Spinal cord (tissue), 10 donors: ENCODE data around the gene PDIK1L. TPM values are rescaled to one million over a fixed set of nuclear protein-coding genes. Genes with fewer than 3 reads are reported as not detected.

Source experiments
- DNase-seq, 6 donors: peaks; one replicate each; pipeline versions ENCODE4 v3.0.0 to v3.0.0-alpha.2; 2013 to 2015; ENCODE audit warnings: low spot score in 6 of 6, low read depth in 4 of 6
- H3K27ac ChIP-seq: one replicate; pipeline ENCODE4 v1.5.1; 2013; ENCODE audit warnings: low read depth, low read length, control low read depth
- H3K27me3 ChIP-seq: one replicate; pipeline ENCODE4 v1.6.1; 2013; ENCODE audit warnings: low read length; ENCODE audit not compliant: control insufficient read depth, insufficient read depth
- H3K36me3 ChIP-seq: one replicate; pipeline ENCODE4 v1.6.1; 2013; ENCODE audit warnings: low read length; ENCODE audit not compliant: control insufficient read depth, insufficient read depth
- H3K4me1 ChIP-seq: one replicate; pipeline ENCODE4 v1.6.1; 2013; ENCODE audit warnings: low read length; ENCODE audit not compliant: control insufficient read depth, insufficient read depth
- H3K4me3 ChIP-seq: one replicate; pipeline ENCODE4 v1.5.1; 2013; ENCODE audit warnings: low read depth, low read length, control low read depth
- H3K9me3 ChIP-seq: one replicate; pipeline ENCODE4 v1.6.1; 2013; ENCODE audit warnings: low read length; ENCODE audit not compliant: control insufficient read depth, insufficient read depth
- WGBS: methylation state at CpG from one replicate; pipeline ENCODE4 v1.1.5; 2013; ENCODE audit warnings: missing lambda C conversion rate; ENCODE audit not compliant: insufficient coverage; 5-methylcytosine and 5-hydroxymethylcytosine counted together
- polyA plus RNA-seq, 2 donors: library from polyadenylated mRNA; unstranded; fragments of 120-200 nt; gene quantifications; one replicate each; pipeline ENCODE4 v1.2.1, GENCODE V29; 2013; ENCODE audit not compliant: insufficient read length in 2 of 2
- total RNA-seq, 2 donors: library from RNA; depleted of rRNA in 1 of 2; stranded (reverse); fragments of 120-200 nt in 1 of 2; fragments of >200 nt in 1 of 2; gene quantifications; one replicate each; pipeline versions ENCODE4 v1.2.3 to v1.2.4, GENCODE V29; 2013 to 2014
- donor health status: healthy.

Gene PDIK1L
- total and polyA plus RNA-seq, 4 donors, result 15.1 to 28.8 (median 23.2) TPM

DNA sequence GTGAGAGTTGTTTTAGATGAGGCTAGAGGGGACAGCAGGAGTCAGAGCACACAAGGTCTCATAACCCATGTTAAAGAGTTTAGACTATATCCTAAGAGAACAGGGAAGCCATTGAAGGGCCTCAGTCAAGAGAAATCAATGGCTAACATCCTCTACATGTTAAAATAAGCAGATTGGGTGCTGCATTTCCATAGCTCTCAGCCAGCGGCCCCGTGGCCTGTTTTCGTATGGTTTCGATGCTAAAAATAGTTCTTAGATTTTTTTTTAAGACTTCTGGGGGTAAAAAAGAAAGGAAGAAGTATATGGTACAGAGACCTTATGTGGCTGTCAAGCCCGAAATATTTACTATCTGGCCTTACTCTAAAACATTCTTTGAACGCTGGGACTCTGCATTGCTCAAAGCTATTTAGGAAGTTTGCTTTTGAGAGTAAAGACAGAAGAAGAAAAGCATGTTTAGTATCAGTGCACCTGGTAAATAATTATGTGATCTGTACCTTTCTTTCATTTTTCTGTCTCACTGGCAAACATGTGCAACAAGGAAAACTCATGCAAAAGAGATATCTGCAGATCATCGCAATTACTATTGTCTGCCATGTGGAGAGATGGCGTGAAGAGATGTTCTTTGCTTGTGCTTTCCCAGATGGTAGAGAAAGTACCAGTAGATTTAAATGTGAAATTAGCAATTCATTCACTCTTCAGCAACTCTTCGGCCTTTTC lies 8.4 kb downstream of the PDIK1L start:
- WGBS, result no CpG with 5 or more reads among the region's 9 CpGs
- Histone ChIP-seq H3K27me3 (no peaks in the 10 kb centered on the region), H3K27ac (no peak overlapping the region), H3K36me3 (peaks cover 37% of the 10 kb centered on the region), H3K9me3 (no peaks in the 10 kb centered on the region), H3K4me3 (no peak overlapping the region), H3K4me1 (no peaks in the 10 kb centered on the region)
- no peak for DNase-seq

DNA sequence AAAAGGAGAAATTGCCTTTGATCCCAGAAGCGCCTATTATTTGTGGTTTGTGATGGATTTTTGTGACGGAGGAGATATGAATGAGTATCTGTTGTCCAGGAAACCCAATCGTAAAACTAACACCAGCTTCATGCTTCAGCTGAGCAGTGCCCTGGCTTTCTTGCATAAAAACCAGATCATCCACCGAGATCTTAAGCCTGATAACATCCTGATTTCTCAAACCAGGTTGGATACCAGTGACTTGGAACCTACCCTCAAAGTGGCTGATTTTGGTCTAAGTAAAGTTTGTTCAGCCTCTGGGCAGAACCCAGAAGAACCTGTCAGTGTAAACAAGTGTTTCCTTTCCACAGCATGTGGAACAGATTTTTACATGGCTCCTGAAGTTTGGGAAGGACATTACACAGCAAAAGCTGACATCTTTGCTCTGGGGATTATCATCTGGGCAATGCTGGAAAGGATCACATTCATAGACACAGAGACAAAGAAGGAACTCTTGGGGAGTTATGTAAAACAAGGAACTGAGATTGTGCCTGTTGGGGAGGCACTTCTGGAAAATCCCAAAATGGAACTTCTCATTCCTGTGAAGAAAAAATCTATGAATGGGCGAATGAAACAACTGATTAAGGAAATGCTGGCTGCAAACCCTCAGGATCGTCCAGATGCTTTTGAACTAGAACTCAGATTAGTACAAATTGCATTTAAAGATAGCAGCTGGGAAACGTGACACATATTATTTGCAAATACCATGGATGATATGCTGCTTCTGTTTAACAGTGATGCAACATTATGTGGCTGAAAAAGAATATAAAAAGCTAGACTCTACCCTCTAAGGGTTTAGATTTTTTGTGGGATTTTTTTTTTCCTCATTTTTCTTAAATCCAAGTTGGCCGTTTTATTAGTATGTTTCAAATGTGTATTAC lies 10.5 kb downstream of the PDIK1L start:
- no peak overlapping the region for H3K27ac ChIP-seq

DNA sequence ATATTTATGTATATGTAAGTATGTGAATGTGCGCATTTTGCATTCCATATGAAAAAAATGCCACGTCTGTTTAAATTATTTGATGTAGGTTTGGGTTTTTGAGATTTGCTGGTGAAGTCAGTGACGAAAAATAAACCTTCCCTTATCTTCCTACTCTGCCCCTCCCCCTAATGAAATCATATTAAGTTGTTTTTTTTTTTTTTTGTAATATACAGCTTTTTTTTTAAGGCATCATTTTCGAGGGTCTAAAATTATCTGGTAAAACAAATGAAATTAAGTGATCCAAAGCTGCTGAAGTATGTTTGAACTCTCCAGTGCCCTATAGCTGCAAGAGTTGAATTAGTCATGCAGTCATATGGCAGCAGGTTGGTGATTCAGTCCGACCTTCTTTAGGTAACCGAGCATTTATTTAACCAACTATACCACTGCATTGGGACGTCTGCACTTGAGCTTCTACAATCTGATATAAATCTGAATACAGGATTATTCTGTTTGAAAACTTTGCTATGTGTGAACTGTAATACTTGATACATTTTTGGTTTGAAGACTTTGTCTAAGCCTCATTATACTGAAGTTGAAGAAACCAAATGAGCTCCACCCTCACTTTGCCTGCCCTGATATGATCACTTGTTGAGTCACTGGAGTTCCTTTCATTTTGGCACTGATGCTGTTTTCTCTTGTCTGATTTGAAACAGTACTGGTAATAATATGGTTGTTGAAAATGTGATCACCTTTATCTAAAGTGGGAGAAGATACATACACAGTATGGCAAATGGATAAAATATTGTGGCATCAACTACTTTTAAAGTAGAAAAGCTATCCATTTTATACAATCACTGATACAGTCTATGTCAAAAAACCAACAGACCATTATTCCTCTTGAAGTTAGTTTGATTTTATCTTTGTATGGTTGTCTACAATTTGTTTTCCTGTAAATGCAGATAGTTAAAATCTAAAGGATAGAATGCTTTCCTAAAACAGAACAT lies 11.7 kb downstream of the PDIK1L start:
- Histone ChIP-seq H3K36me3 (peaks cover 13% of the 10 kb centered on the region), H3K4me1 (no peaks in the 10 kb centered on the region), H3K27me3 (no peaks in the 10 kb centered on the region), H3K9me3 (no peaks in the 10 kb centered on the region), H3K4me3 (no peak overlapping the region), H3K27ac (no peak overlapping the region)
- WGBS, result no CpG with 5 or more reads among the region's 7 CpGs
- no peak for DNase-seq

More for the DNA sequence above, 10.5 kb downstream of the PDIK1L start:
- Histone ChIP-seq H3K4me3 (no peak overlapping the region), H3K9me3 (no peaks in the 10 kb centered on the region), H3K36me3 (peaks cover 22% of the 10 kb centered on the region), H3K27me3 (no peaks in the 10 kb centered on the region), H3K4me1 (no peaks in the 10 kb centered on the region)
- DNase-seq, result no peak
- WGBS, result 100% methylated on average over 1 of the region's 8 CpGs

DNA sequence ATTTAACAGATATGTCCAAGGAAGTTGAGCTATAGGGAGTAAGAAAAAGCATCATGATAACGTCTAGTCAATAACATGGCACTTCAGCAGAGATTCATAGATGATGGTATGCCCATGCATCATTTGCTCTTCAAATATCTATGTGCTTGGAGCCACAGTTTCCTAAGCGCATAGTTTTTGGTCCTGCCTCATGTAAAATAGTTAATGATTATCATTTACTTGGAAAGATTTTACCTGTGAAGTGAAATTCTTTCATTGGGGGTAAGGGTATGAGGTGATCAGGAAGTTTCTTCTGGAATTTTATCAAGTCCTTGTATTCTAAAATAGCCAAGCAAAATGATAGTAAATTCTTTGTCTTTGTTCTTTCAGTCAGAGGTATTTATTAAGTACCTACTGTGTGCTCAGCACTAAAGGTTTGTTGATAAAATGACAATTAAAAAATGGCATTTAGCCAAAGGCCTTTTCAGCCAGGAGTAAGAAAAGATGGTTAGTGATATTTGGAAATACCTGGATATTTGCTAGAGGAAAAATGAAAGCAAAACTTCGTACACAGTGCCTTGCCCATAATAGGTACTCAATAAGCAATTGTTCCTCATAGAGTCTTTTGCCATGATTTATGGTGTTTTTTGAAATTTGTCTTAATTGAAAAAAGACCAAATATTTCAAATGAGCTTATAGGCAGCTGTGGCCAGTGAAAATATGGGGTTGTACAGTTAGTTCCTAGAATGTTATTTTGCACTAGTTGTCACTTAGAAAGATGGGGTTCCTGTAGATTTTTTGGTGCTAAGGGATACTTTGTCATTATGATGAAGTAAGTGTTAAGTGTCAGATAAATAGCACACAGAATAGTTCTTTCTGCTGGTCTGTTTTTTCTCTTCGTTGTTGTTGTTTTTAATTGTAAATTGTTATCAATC lies 13.1 kb downstream of the PDIK1L start:
- Histone ChIP-seq H3K9me3 (no peaks in the 10 kb centered on the region), H3K4me1 (no peaks in the 10 kb centered on the region), H3K27me3 (no peaks in the 10 kb centered on the region), H3K36me3 (peaks cover 4% of the 10 kb centered on the region), H3K27ac (no peak overlapping the region), H3K4me3 (no peak overlapping the region)
- WGBS, result no CpG with 5 or more reads among the region's 4 CpGs
- DNase-seq, result no peak

DNA sequence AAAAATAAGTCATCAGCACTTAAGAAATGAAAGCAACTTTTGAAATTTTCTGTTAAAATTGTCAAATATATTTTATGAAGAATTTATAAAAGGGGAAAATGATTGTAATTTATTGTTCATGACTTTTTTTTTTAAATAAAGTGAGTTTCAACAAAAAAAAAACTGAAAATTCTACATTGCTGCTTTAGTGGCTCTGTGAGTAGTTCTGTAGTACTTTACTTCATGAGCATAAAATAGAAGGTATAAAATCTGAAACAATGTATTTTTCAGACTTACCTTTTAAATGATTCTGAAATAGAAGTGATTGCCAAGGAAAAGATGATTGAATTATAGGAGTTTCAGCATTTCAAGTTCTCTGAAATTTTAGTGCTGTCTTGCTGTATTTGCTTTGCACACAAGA lies 13.8 kb downstream of the PDIK1L start:
- H3K4me3 ChIP-seq, result no peak overlapping the region
- H3K27me3 ChIP-seq, result no peaks in the 10 kb centered on the region
- H3K27ac ChIP-seq, result no peak overlapping the region
- no peak for DNase-seq
- no peaks in the 10 kb centered on the region for H3K4me1 ChIP-seq
- H3K36me3 ChIP-seq, result peaks cover 2% of the 10 kb centered on the region
- H3K9me3 ChIP-seq, result no peaks in the 10 kb centered on the region

DNA sequence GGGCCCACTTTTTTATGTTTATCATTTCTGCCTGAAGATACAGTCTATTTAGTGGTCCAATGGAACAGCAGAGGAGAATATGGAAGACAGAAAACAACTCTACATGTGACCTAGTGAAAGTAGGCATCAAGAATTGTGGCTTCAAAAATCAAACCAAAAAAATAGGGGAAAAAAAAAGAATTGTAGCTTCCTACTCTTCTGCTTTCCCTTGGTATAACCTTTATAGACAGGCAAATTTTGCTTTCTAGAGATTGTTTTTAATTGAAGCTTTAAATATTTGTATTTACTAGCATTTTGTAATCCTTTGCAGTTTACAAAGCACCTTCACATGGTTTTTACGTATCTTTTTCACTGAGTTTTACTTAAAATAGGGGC lies 14.3 kb downstream of the PDIK1L start:
- Histone ChIP-seq H3K27ac (no peak overlapping the region), H3K36me3 (no peaks in the 10 kb centered on the region), H3K9me3 (no peaks in the 10 kb centered on the region), H3K4me1 (no peaks in the 10 kb centered on the region), H3K4me3 (no peak overlapping the region), H3K27me3 (no peaks in the 10 kb centered on the region)
- no peak for DNase-seq
- WGBS, result no CpG with 5 or more reads among the region's 1 CpG

DNA sequence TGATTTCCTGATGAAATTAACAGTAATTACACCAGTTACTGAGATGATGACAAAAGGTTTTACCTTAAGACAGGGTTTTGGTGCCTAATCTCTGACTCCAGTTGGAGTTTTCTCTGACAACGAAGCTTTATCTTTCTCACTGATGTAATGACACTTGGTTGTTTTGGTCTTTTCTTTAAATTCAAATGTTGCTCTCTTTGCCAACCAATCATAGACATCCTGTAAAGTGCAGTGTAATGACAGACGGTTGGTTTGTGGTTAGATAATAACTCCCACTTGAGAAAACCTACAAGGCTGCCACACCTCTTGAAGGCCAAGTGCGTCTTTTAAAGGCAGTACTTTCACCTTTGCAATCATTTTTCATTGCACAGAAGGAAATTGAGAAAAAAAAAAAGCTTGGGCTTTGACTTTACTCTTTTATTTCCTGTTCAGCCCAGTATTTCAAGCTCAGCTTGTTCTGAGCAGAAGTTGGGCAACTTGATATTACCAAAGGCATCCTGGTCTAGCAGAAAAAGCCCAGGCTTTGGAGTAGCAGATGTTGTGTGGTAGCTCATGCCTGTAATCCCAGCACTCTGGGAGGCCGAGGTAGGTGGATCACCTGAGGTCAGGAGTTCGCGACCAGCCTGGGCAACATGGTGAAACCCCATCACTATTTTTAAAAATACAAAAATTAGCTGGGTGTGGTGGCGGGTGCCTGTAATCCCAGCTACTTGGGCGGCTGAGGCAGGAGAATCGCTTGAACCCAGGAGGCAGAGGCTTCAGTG lies 14.9 kb downstream of the PDIK1L start:
- no peak overlapping the region for H3K4me3 ChIP-seq
- no peaks in the 10 kb centered on the region for H3K4me1 ChIP-seq
- H3K9me3 ChIP-seq, result no peaks in the 10 kb centered on the region
- H3K36me3 ChIP-seq, result no peaks in the 10 kb centered on the region
- H3K27me3 ChIP-seq, result no peaks in the 10 kb centered on the region
- no CpG with 5 or more reads among the region's 9 CpGs for WGBS
- no peak for DNase-seq
- H3K27ac ChIP-seq, result no peak overlapping the region
